KMS-11 (cell line): Measurements from ENCODE around the gene NLGN4X.

Source experiments
- H2AFZ ChIP-seq: fragments of 200-600 bp; sonication (generic); 2 replicates; pipeline ENCODE4 v1.6.1; 2016; ENCODE audit warnings: antibody characterized with exemption, mixed run types, low read depth
- H3K27ac ChIP-seq: fragments of 200-600 bp; sonication (generic); 2 replicates; pipeline ENCODE4 v1.6.1; 2016; ENCODE audit warnings: mild to moderate bottlenecking, mixed run types
- H3K27me3 ChIP-seq: fragments of 200-600 bp; sonication (generic); 2 replicates; pipeline ENCODE4 v1.6.1; 2017; ENCODE audit warnings: mild to moderate bottlenecking, low read depth, mixed run types, moderate library complexity; ENCODE audit not compliant: insufficient read depth
- H3K36me3 ChIP-seq: fragments of 200-600 bp; sonication (generic); 2 replicates; pipeline ENCODE4 v1.6.1; 2017; ENCODE audit warnings: mild to moderate bottlenecking, mixed run types; ENCODE audit not compliant: insufficient read depth
- H3K4me1 ChIP-seq: fragments of 200-600 bp; sonication (generic); 2 replicates; pipeline ENCODE4 v1.6.1; 2016; ENCODE audit warnings: mild to moderate bottlenecking, low read depth, mixed run types; ENCODE audit not compliant: poor library complexity, severe bottlenecking
- H3K4me2 ChIP-seq: fragments of 200-600 bp; sonication (generic); 2 replicates; pipeline ENCODE4 v1.7.0; 2016; ENCODE audit warnings: mild to moderate bottlenecking, mixed run types
- H3K4me3 ChIP-seq: fragments of 200-600 bp; sonication (generic); IDR thresholded peaks from 2 replicates; pipeline ENCODE4 v1.6.1; 2017; ENCODE audit warnings: low read depth, low read length, mixed read lengths; ENCODE audit not compliant: insufficient read depth
- H3K79me2 ChIP-seq: fragments of 200-600 bp; sonication (generic); 2 replicates; pipeline ENCODE4 v1.6.1; 2016; ENCODE audit warnings: low read depth, mixed run types; ENCODE audit not compliant: insufficient read depth
- H3K9ac ChIP-seq: fragments of 200-600 bp; sonication (generic); 2 replicates; pipeline ENCODE4 v1.6.1; 2016; ENCODE audit warnings: mild to moderate bottlenecking, mixed run types
- H4K20me1 ChIP-seq: fragments of 200-600 bp; sonication (generic); 2 replicates; pipeline ENCODE4 v1.6.1; 2016; ENCODE audit warnings: mild to moderate bottlenecking, mixed run types; ENCODE audit not compliant: insufficient read depth
- CTCF ChIP-seq: fragments of 200-600 bp; sonication (generic); conservative IDR thresholded peaks from 2 replicates; pipeline ENCODE4 v1.6.1; 2017; ENCODE audit warnings: low read depth, mild to moderate bottlenecking, antibody characterized with exemption, low read length, moderate library complexity, mixed read lengths

The NLGN4X gene

GRCh38 chrX:6163721-6164120, 64.9 kb downstream of the NLGN4X start:
- Histone ChIP-seq H3K27ac (no peak overlapping the region), H3K79me2 (no peaks in the 10 kb centered on the region), H4K20me1 (no peaks in the 10 kb centered on the region), H3K4me1 (no peaks in the 10 kb centered on the region), H3K4me2 (no peak overlapping the region), H3K27me3 (no peaks in the 10 kb centered on the region), H3K4me3 (no peak overlapping the region), H2AFZ (no peak overlapping the region), H3K36me3 (no peaks in the 10 kb centered on the region), H3K9ac (no peak overlapping the region)
- TF ChIP-seq CTCF = no peak

GRCh38 chrX:6159468-6159867, 69.2 kb downstream of the NLGN4X start:
- H3K4me3 ChIP-seq = no peak overlapping the region
- H3K4me1 ChIP-seq = no peaks in the 10 kb centered on the region
- H3K27me3 ChIP-seq = no peaks in the 10 kb centered on the region
- no peak overlapping the region for H3K27ac ChIP-seq
- H3K4me2 ChIP-seq = no peak overlapping the region
- no peaks in the 10 kb centered on the region for H3K36me3 ChIP-seq
- no peak for TF ChIP-seq CTCF
- no peaks in the 10 kb centered on the region for H4K20me1 ChIP-seq
- H3K79me2 ChIP-seq = no peaks in the 10 kb centered on the region
- no peak overlapping the region for H2AFZ ChIP-seq
- no peak overlapping the region for H3K9ac ChIP-seq

GRCh38 chrX:6151971-6152370, 76.7 kb downstream of the NLGN4X start:
- Histone ChIP-seq H3K4me3 (no peak overlapping the region), H3K79me2 (no peaks in the 10 kb centered on the region), H3K27ac (no peak overlapping the region), H4K20me1 (no peaks in the 10 kb centered on the region), H3K36me3 (no peaks in the 10 kb centered on the region), H3K27me3 (no peaks in the 10 kb centered on the region), H2AFZ (no peak overlapping the region), H3K4me1 (no peaks in the 10 kb centered on the region), H3K9ac (no peak overlapping the region), H3K4me2 (no peak overlapping the region)
- TF ChIP-seq CTCF = no peak

GRCh38 chrX:6149060-6149872, 79.4 kb downstream of the NLGN4X start:
- Histone ChIP-seq H3K27ac (no peak overlapping the region), H3K27me3 (no peaks in the 10 kb centered on the region), H3K4me3 (no peak overlapping the region), H3K79me2 (no peaks in the 10 kb centered on the region), H3K4me1 (no peaks in the 10 kb centered on the region), H3K9ac (no peak overlapping the region), H3K4me2 (no peak overlapping the region), H2AFZ (no peak overlapping the region), H3K36me3 (no peaks in the 10 kb centered on the region), H4K20me1 (no peaks in the 10 kb centered on the region)
- no peak for TF ChIP-seq CTCF
